ENCODE data around the gene EFCAB6.

DNA sequence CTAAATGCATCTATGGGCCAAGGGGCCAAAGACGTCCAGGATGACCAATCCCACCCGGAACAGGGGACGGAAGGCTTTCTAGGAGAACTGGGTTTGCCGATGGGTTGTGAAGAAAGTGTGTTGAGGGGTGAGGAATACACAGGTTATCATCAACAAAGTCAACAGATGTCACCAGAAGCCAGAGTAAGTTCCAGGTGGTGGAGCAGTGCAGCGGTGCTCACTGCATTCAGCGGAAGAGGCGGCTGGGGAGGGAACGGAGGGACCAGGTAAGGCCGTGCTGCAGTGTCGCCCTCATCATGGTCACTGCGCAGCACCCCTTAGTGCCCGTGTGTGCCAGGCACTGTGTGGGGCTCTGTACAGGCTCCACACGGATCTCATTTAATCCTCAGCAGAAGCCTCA, 176.0 kb downstream of the EFCAB6 start:
- TF ChIP-seq POLR2A (IDR thresholded peaks at IDR 0.05; ENCODE audit: low read depth, low read length): no peak
- no peak for TF ChIP-seq CTCF (conservative IDR thresholded peaks at IDR 0.05; ENCODE audit: low read depth, low read length)
- TF ChIP-seq MAFK (IDR thresholded peaks at IDR 0.05; ENCODE audit: low read depth, low read length): no peak
- TF ChIP-seq SMC3 (IDR thresholded peaks at IDR 0.05; ENCODE audit: low read depth, low read length): no peak
- no peak for TF ChIP-seq MXI1 (IDR thresholded peaks at IDR 0.05; ENCODE audit: borderline replicate concordance, low read depth, low read length)
- no peak for TF ChIP-seq MAZ (IDR thresholded peaks at IDR 0.05; ENCODE audit: borderline replicate concordance, low read depth, low read length)
- no peak for TF ChIP-seq NFE2L2 (IDR thresholded peaks at IDR 0.05; ENCODE audit: low read depth, low read length)
- TF ChIP-seq, protein P1, sequence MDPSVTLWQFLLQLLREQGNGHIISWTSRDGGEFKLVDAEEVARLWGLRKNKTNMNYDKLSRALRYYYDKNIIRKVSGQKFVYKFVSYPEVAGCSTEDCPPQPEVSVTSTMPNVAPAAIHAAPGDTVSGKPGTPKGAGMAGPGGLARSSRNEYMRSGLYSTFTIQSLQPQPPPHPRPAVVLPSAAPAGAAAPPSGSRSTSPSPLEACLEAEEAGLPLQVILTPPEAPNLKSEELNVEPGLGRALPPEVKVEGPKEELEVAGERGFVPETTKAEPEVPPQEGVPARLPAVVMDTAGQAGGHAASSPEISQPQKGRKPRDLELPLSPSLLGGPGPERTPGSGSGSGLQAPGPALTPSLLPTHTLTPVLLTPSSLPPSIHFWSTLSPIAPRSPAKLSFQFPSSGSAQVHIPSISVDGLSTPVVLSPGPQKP (IDR thresholded peaks at IDR 0.05; ENCODE audit: borderline replicate concordance, low read depth, low read length): no peak
- TF ChIP-seq CEBPB (IDR thresholded peaks at IDR 0.05; ENCODE audit: low read depth, low read length): no peak
- TF ChIP-seq, protein P2, sequence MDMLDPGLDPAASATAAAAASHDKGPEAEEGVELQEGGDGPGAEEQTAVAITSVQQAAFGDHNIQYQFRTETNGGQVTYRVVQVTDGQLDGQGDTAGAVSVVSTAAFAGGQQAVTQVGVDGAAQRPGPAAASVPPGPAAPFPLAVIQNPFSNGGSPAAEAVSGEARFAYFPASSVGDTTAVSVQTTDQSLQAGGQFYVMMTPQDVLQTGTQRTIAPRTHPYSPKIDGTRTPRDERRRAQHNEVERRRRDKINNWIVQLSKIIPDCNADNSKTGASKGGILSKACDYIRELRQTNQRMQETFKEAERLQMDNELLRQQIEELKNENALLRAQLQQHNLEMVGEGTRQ (IDR thresholded peaks at IDR 0.05; ENCODE audit: low read depth, low read length): no peak
- no peak for TF ChIP-seq RAD21 (IDR thresholded peaks at IDR 0.05; ENCODE audit: low read length)
